WTC11 (cell line): ENCODE measurements around the gene RNF10. TPM values are rescaled to one million over a fixed set of nuclear protein-coding genes. Genes with fewer than 3 reads are reported as not detected.

Experiments used
- ATAC-seq: fragments of 200-7000 bp; cut with Tn5 transposase; 2 replicates; pipeline ENCODE4 v1.10.0; 2021; ENCODE audit warnings: mild to moderate bottlenecking, moderate library complexity
- CTCF ChIA-PET: fragments of 300-600 bp; sonication (Branson Sonifier 250); formaldehyde crosslinking; loops from one replicate; lab custom pipeline; 2021; ENCODE audit warnings: antibody characterized with exemption; lab: Charles Lee
- POLR2A ChIA-PET: fragments of 350-600 bp; sonication (Branson Sonifier 250); formaldehyde crosslinking; loops from one replicate; lab custom pipeline; 2021; ENCODE audit warnings: antibody characterized with exemption; lab: Charles Lee
- DNase-seq: peaks from one replicate; pipeline ENCODE4 v3.0.0; 2021; ENCODE audit warnings: low spot score
- H3K27ac Mint-ChIP-seq: 2 replicates; pipeline ENCODE4 v1.8.0; 2021; ENCODE audit warnings: mixed read lengths
- H3K27me3 Mint-ChIP-seq: 2 replicates; pipeline ENCODE4 v1.8.0; 2021; ENCODE audit warnings: low read depth, mild to moderate bottlenecking, moderate library complexity, mixed read lengths
- H3K36me3 Mint-ChIP-seq: 2 replicates; pipeline ENCODE4 v1.8.0; 2021; ENCODE audit warnings: mixed read lengths
- H3K4me1 Mint-ChIP-seq: 2 replicates; pipeline ENCODE4 v1.8.0; 2022; ENCODE audit warnings: mixed read lengths
- H3K4me3 Mint-ChIP-seq: 2 replicates; pipeline ENCODE4 v1.8.0; 2021; ENCODE audit warnings: mild to moderate bottlenecking, moderate library complexity, mixed read lengths
- H3K9me3 Mint-ChIP-seq: 2 replicates; pipeline ENCODE4 v1.8.0; 2021; ENCODE audit warnings: mixed read lengths
- CREB1 ChIP-seq: sonication (generic); formaldehyde crosslinking; IDR thresholded peaks from 2 replicates; pipeline ENCODE4 v1.8.0; 2023; ENCODE audit warnings: mild to moderate bottlenecking, missing genetic modification reagents
- FOXP1 ChIP-seq: sonication (generic); formaldehyde crosslinking; IDR thresholded peaks from 2 replicates; pipeline ENCODE4 v1.8.0; 2022; ENCODE audit warnings: missing genetic modification reagents, mild to moderate bottlenecking, moderate library complexity, borderline replicate concordance
- KAT7 ChIP-seq: sonication (generic); formaldehyde crosslinking; IDR thresholded peaks from 2 replicates; pipeline ENCODE4 v1.8.1; 2023; ENCODE audit warnings: missing genetic modification reagents, mild to moderate bottlenecking, borderline replicate concordance
- NFATC4 ChIP-seq: fragments of 250-450 bp; sonication (Bioruptor Pico); IDR thresholded peaks from 2 replicates; pipeline ENCODE4 v1.9.0; 2021; ENCODE audit warnings: mild to moderate bottlenecking
- TCF7 ChIP-seq: sonication (generic); formaldehyde crosslinking; IDR thresholded peaks from 2 replicates; pipeline ENCODE4 v1.8.0; 2022; ENCODE audit warnings: mild to moderate bottlenecking, low read depth, missing genetic modification reagents, moderate library complexity
- TP53 ChIP-seq: sonication (generic); formaldehyde crosslinking; IDR thresholded peaks from 2 replicates; pipeline ENCODE4 v1.8.1; 2023; ENCODE audit warnings: mild to moderate bottlenecking, missing genetic modification reagents
- ZNF232 ChIP-seq: sonication (generic); formaldehyde crosslinking; IDR thresholded peaks from 2 replicates; pipeline ENCODE4 v1.8.0; 2022; ENCODE audit warnings: mild to moderate bottlenecking, missing genetic modification reagents
- ZNF263 ChIP-seq: sonication (generic); formaldehyde crosslinking; IDR thresholded peaks from 2 replicates; pipeline ENCODE4 v1.8.1; 2022; ENCODE audit warnings: low read depth, mild to moderate bottlenecking, moderate library complexity, missing genetic modification reagents
- total RNA-seq: library from RNA; stranded (reverse); gene quantifications from 3 replicates; pipeline ENCODE4 v1.2.3, GENCODE V29; 2021
- TF ChIP-seq, protein P1 (sequence below): sonication (generic); formaldehyde crosslinking; IDR thresholded peaks from 2 replicates; pipeline ENCODE4 v1.8.0; 2023; ENCODE audit warnings: missing genetic modification reagents, mild to moderate bottlenecking, borderline replicate concordance
- TF ChIP-seq, protein P2 (sequence below): sonication (generic); formaldehyde crosslinking; IDR thresholded peaks from 2 replicates; pipeline ENCODE4 v1.8.0; 2022; ENCODE audit warnings: mild to moderate bottlenecking, missing genetic modification reagents
- TF ChIP-seq, protein P3 (sequence below): sonication (generic); formaldehyde crosslinking; IDR thresholded peaks from 2 replicates; pipeline ENCODE4 v1.8.0; 2022; ENCODE audit warnings: missing genetic modification reagents
- TF ChIP-seq, protein P4 (sequence below): sonication (generic); formaldehyde crosslinking; IDR thresholded peaks from 2 replicates; pipeline ENCODE4 v1.8.1; 2023; ENCODE audit warnings: mild to moderate bottlenecking, missing genetic modification reagents, moderate library complexity

RNF10 gene
- total RNA-seq, 1 experiment from 2014 or later, result 160 TPM

DNA sequence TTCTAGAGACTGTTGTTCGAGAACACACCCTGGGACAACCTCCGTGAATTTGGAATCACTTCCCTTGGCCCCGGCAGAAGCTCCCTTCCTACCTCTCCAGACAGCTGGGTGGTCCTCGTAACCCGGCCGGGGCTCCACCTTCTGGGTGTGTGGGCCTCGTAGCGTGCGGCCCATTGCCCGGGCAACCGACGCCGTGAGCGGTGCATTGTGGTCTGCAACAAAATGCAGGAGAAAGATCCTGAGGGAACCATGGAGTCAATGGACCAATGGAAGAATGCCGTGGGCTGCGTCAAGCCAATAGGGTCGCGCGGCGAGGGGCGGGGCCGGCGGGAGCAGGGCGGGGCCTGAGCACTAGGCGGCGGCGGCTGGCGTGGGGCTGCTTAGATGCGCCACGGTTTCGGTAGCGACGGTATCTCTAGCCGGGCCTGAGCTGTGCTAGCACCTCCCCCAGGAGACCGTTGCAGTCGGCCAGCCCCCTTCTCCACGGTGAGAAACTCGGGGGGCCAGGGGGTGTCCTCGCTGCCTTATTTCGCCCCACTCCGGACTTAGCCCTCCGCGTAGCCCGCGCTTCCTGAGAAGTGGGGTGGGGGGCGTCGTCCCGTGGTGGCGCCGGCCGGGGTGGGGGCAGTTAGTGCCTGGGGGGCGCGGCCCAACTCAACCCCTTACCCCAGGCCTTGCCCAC, 38.3 kb upstream of the RNF10 start, which contains the start of gene DYNLL1 (continued):
- TF ChIP-seq TP53, result no peak
- no peak for TF ChIP-seq NFATC4
- peak; percentile 47; the same call in 1 of the 2 replicates for TF ChIP-seq KAT7
- TF ChIP-seq FOXP1 (CRISPR knock-in tag), result peak; percentile 83
- TF ChIP-seq, protein P1, sequence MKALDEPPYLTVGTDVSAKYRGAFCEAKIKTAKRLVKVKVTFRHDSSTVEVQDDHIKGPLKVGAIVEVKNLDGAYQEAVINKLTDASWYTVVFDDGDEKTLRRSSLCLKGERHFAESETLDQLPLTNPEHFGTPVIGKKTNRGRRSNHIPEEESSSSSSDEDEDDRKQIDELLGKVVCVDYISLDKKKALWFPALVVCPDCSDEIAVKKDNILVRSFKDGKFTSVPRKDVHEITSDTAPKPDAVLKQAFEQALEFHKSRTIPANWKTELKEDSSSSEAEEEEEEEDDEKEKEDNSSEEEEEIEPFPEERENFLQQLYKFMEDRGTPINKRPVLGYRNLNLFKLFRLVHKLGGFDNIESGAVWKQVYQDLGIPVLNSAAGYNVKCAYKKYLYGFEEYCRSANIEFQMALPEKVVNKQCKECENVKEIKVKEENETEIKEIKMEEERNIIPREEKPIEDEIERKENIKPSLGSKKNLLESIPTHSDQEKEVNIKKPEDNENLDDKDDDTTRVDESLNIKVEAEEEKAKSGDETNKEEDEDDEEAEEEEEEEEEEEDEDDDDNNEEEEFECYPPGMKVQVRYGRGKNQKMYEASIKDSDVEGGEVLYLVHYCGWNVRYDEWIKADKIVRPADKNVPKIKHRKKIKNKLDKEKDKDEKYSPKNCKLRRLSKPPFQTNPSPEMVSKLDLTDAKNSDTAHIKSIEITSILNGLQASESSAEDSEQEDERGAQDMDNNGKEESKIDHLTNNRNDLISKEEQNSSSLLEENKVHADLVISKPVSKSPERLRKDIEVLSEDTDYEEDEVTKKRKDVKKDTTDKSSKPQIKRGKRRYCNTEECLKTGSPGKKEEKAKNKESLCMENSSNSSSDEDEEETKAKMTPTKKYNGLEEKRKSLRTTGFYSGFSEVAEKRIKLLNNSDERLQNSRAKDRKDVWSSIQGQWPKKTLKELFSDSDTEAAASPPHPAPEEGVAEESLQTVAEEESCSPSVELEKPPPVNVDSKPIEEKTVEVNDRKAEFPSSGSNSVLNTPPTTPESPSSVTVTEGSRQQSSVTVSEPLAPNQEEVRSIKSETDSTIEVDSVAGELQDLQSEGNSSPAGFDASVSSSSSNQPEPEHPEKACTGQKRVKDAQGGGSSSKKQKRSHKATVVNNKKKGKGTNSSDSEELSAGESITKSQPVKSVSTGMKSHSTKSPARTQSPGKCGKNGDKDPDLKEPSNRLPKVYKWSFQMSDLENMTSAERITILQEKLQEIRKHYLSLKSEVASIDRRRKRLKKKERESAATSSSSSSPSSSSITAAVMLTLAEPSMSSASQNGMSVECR, result peak; percentile 22; the same call in 1 of the 2 replicates
- TF ChIP-seq CREB1 (CRISPR knock-in tag), result no peak
- TF ChIP-seq, protein P2, sequence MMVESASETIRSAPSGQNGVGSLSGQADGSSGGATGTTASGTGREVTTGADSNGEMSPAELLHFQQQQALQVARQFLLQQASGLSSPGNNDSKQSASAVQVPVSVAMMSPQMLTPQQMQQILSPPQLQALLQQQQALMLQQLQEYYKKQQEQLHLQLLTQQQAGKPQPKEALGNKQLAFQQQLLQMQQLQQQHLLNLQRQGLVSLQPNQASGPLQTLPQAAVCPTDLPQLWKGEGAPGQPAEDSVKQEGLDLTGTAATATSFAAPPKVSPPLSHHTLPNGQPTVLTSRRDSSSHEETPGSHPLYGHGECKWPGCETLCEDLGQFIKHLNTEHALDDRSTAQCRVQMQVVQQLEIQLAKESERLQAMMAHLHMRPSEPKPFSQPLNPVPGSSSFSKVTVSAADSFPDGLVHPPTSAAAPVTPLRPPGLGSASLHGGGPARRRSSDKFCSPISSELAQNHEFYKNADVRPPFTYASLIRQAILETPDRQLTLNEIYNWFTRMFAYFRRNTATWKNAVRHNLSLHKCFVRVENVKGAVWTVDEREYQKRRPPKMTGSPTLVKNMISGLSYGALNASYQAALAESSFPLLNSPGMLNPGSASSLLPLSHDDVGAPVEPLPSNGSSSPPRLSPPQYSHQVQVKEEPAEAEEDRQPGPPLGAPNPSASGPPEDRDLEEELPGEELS, result 0 out of 2 replicates have a peak, but pooled peaks have one; percentile 90

DNA sequence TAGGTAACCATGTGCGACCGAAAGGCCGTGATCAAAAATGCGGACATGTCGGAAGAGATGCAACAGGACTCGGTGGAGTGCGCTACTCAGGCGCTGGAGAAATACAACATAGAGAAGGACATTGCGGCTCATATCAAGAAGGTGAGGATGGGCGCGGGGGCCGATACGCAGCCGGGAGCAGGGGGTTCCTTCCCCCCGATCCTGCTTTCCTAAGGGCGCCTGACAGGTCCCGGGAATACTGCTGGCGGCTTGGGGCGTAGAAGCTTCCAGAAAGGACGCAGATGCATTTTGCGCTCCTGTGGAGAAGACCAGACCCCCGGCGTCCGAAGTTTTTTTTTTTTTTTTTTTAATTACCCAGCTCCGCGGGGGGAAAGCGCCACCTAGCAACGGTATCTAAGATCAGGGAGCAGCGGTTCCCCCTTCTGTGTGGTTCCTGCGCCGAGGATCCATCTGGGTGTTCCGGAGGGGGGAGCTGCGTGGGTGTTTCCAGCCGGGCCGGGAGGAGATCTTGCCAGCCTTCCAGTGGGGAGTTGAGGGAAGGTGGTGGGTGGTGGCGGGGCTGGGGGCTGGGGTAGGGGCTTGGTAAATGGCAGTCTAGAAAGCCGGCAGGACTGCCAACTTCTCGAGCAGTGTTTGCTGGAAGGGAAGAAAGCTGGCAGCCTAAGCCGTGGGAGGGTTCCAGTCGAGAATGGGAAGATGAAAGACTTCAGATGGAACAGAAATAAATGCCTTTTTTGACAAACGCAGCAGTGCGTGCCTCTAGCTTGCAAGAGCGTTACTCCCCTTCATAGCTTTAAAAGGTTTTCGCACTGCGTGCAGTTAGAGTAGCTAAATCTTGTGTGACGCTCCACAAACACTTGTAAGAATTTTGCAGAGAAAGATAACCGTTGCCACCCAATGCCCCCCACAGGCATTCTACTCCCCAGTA, 37.5 kb upstream of the RNF10 start:
- ChIA-PET CTCF (interaction anchor here (0.6 to 2.4 kb wide), 13 partner anchors 8 to 194 kb away, joined by 3 to 22 read pairs (median 6); partner anchors contain the start of genes POP5, SIRT4 and SRSF9), POLR2A (interaction anchor here (0.7 to 2.7 kb wide), 12 partner anchors 8 to 716 kb away, joined by 3 to 13 read pairs (median 6); partner anchors contain the start of genes COQ5, POP5, RNF10 and SRSF9)
- TF ChIP-seq TCF7 (CRISPR knock-in tag), result no peak
- H3K4me3 Mint-ChIP-seq, result peak overlapping the region; percentile 93
- DNase-seq (peak; percentile 36), ATAC-seq (peak; percentile 3)
- peak overlapping the region; percentile 98 for H3K27ac Mint-ChIP-seq
- peaks cover 33% of the 10 kb centered on the region for H3K4me1 Mint-ChIP-seq
- H3K27me3 Mint-ChIP-seq, result no peaks in the 10 kb centered on the region
- no peaks in the 10 kb centered on the region for H3K9me3 Mint-ChIP-seq
- H3K36me3 Mint-ChIP-seq, result peaks cover 40% of the 10 kb centered on the region

DNA sequence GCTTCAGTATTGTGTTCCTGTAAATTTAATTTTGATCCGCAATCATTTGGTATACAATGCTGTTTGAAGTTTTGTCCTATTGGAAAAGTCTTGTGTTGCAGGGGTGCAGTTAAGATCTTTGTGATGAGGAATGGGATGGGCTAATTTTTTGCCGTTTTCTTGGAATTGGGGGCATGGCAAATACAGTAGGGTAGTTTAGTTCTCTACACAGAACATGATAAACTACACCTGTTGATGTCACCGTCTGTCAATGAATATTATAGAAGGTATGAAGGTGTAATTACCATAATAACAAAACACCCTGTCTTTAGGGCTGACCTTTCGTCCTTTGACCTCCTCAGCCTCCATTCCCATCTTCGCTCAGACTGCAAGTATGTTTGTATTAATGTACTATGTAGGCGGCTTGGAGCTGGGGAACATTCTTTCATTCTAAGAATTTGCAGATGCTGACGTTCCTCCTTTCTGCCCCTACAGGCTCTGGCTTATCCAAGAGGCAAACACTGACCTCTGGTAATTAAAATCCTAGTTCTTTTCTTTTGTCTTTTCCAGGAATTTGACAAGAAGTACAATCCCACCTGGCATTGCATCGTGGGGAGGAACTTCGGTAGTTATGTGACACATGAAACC, 36.5 kb upstream of the RNF10 start:
- CTCF ChIA-PET, result interaction anchor here (1.6 to 2.4 kb wide), 3 partner anchors 7 to 31 kb away, joined by 5 to 22 read pairs (median 15); partner anchors contain the start of gene SRSF9
- TF ChIP-seq ZNF263 (CRISPR knock-in tag), result no peak
- TF ChIP-seq, protein P1, result no peak
- TF ChIP-seq ZNF232 (CRISPR knock-in tag), result no peak
- TF ChIP-seq, protein P3, sequence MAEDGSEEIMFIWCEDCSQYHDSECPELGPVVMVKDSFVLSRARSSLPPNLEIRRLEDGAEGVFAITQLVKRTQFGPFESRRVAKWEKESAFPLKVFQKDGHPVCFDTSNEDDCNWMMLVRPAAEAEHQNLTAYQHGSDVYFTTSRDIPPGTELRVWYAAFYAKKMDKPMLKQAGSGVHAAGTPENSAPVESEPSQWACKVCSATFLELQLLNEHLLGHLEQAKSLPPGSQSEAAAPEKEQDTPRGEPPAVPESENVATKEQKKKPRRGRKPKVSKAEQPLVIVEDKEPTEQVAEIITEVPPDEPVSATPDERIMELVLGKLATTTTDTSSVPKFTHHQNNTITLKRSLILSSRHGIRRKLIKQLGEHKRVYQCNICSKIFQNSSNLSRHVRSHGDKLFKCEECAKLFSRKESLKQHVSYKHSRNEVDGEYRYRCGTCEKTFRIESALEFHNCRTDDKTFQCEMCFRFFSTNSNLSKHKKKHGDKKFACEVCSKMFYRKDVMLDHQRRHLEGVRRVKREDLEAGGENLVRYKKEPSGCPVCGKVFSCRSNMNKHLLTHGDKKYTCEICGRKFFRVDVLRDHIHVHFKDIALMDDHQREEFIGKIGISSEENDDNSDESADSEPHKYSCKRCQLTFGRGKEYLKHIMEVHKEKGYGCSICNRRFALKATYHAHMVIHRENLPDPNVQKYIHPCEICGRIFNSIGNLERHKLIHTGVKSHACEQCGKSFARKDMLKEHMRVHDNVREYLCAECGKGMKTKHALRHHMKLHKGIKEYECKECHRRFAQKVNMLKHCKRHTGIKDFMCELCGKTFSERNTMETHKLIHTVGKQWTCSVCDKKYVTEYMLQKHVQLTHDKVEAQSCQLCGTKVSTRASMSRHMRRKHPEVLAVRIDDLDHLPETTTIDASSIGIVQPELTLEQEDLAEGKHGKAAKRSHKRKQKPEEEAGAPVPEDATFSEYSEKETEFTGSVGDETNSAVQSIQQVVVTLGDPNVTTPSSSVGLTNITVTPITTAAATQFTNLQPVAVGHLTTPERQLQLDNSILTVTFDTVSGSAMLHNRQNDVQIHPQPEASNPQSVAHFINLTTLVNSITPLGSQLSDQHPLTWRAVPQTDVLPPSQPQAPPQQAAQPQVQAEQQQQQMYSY (CRISPR knock-in tag), result no peak
- TF ChIP-seq, protein P4, sequence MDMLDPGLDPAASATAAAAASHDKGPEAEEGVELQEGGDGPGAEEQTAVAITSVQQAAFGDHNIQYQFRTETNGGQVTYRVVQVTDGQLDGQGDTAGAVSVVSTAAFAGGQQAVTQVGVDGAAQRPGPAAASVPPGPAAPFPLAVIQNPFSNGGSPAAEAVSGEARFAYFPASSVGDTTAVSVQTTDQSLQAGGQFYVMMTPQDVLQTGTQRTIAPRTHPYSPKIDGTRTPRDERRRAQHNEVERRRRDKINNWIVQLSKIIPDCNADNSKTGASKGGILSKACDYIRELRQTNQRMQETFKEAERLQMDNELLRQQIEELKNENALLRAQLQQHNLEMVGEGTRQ (CRISPR knock-in tag), result no peak
- H3K36me3 Mint-ChIP-seq, result peaks cover 42% of the 10 kb centered on the region

More for the DNA sequence above, 36.5 kb upstream of the RNF10 start:
- Mint-ChIP-seq H3K27me3 (no peaks in the 10 kb centered on the region), H3K4me3 (peak overlapping the region; percentile 93), H3K9me3 (no peaks in the 10 kb centered on the region), H3K27ac (peak overlapping the region; percentile 61), H3K4me1 (peaks cover 33% of the 10 kb centered on the region)
- ATAC-seq, result no peak
- POLR2A ChIA-PET, result interaction anchor here (1.6 to 1.9 kb wide), 2 partner anchors 7 to 31 kb away, joined by 9 to 13 read pairs; partner anchors contain the start of gene COQ5
- DNase-seq, result no peak
